ENCODE results near the gene TRIL. TPM values are rescaled to one million over a fixed set of nuclear protein-coding genes. Genes with fewer than 3 reads are reported as not detected.

Gene TRIL
- total RNA-seq, 1 donor from 2014 or later = 15.1 TPM

DNA sequence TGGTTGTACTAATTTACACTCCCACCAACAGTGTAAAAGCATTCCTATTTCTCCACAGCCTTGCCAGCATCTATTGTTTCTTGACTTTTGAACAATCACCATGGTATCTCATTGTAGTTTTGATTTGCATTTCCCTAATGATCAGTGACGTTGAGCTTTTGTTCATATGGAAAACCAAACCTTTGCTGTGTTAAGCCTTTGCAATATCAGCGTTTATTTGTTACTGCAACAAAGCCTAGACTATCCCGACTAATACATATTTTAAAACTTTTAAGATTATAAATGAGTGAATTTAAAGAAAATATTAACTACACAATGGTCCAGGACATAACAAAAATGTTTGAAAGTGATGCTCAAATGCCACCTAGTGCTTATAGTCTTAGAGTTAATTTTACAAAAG lies 26.6 kb downstream of the TRIL start:
- no peak overlapping the region for H3K9ac ChIP-seq (ENCODE audit: low read depth in 1 of 3, low read length in 3 of 3)
- H3K27me3 ChIP-seq (ENCODE audit: control insufficient read depth in 3 of 3, insufficient read depth in 3 of 3, low read length in 3 of 3) = peaks cover 0 to 9% (median 0%) of the 10 kb centered on the region in 3 donors
- H3K9me3 ChIP-seq (ENCODE audit: control insufficient read depth in 3 of 3, low read length in 3 of 3) = no peaks in the 10 kb centered on the region
- no peak overlapping the region for H3K4me3 ChIP-seq (ENCODE audit: low read length in 3 of 3)
- H3K36me3 ChIP-seq (ENCODE audit: control insufficient read depth in 3 of 3, insufficient read depth in 3 of 3, low read length in 3 of 3) = no peaks in the 10 kb centered on the region
- H3K4me1 ChIP-seq (ENCODE audit: control insufficient read depth in 3 of 3, insufficient read depth in 3 of 3, low read length in 3 of 3) = peaks cover 6 to 11% (median 9%) of the 10 kb centered on the region in 3 donors
- H3K27ac ChIP-seq (ENCODE audit: low read depth, low read length) = no peak overlapping the region

DNA sequence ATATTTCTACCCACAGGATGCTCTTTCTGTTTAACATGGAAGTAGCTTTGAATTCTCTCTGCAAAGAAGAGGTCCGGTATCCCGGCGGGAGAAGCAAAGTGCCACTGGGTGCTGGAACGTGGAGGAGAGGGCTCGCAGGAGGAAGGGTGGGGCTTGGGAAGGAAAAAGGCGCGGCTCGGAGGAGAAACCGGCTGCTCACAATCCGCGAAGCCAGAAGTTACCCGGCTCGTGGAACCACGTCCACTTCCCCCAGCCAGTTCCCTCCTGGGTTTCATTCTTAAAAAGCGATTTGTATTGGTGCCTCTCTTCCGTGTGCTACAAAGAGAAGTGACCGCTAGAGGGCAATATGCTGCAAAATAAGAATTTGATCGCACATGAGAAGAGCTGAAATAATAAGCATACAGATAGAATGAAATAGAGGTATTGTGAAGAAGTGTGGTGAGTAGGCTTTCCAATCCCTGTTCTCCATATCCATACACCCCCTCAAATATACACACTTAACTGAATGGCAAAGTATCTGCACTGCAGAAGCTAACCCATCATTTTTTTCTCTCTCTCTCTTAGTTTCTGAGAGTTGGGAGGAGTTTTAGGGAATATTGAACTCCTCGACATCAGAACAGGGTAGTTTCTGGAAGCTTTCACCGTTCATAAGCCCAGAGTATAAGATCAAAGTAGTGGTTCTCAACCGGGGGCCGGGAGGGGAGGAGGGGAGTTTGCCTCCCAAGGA lies 31.1 kb downstream of the TRIL start:
- H3K9ac ChIP-seq (ENCODE audit: low read depth in 1 of 3, low read length in 3 of 3) = peak overlapping the region in 1 of 3 donors; percentile 71
- H3K27ac ChIP-seq (ENCODE audit: low read depth, low read length) = peak overlapping the region; percentile 6
- H3K27me3 ChIP-seq (ENCODE audit: control insufficient read depth in 3 of 3, insufficient read depth in 3 of 3, low read length in 3 of 3) = peaks cover 0 to 2% (median 0%) of the 10 kb centered on the region in 3 donors
- no peaks in the 10 kb centered on the region for H3K9me3 ChIP-seq (ENCODE audit: control insufficient read depth in 3 of 3, low read length in 3 of 3)
- H3K36me3 ChIP-seq (ENCODE audit: control insufficient read depth in 3 of 3, insufficient read depth in 3 of 3, low read length in 3 of 3) = no peaks in the 10 kb centered on the region
- H3K4me1 ChIP-seq (ENCODE audit: control insufficient read depth in 3 of 3, insufficient read depth in 3 of 3, low read length in 3 of 3) = peaks cover 3 to 10% (median 6%) of the 10 kb centered on the region in 3 donors
- H3K4me3 ChIP-seq (ENCODE audit: low read length in 3 of 3) = peak overlapping the region; percentile 69 to 71 (median 70)

DNA sequence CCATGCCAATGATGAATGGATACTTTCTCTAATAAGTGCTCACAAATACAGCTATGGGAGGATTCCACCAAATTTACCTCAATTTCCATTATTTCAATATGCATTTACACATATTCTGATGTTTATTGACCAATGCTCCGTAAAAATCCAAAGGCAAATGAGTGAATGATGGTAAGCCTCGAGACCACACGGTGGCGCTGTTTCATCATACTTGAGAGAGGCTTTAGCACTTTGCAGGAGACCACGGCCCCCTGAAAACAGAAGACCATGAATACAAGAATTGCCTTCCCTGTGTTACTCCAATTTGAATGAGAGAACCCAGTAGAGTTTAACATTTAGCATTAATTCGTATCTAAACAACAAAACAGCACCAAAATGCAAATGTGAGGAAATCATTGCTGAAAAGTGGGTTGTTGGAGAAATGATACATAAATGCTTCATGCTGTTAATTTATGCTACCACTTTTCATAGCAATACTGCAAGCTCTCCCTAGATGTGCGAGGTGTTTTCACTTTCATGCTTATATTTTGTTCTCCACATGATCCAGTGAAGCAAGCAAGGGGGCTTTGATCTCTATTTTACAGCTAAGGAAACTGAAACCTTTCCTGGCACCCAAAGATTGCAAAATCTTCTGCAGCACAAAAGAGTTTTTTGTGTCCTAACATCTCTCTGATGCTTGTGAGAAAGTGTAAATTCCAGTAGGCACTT lies 35.4 kb downstream of the TRIL start:
- H3K36me3 ChIP-seq (ENCODE audit: control insufficient read depth in 3 of 3, insufficient read depth in 3 of 3, low read length in 3 of 3) = no peaks in the 10 kb centered on the region
- H3K4me3 ChIP-seq (ENCODE audit: low read length in 3 of 3) = no peak overlapping the region
- H3K4me1 ChIP-seq (ENCODE audit: control insufficient read depth in 3 of 3, insufficient read depth in 3 of 3, low read length in 3 of 3) = peaks cover 3 to 12% (median 7%) of the 10 kb centered on the region in 3 donors
- no peaks in the 10 kb centered on the region for H3K27me3 ChIP-seq (ENCODE audit: control insufficient read depth in 3 of 3, insufficient read depth in 3 of 3, low read length in 3 of 3)
- H3K9me3 ChIP-seq (ENCODE audit: control insufficient read depth in 3 of 3, low read length in 3 of 3) = no peaks in the 10 kb centered on the region
- no peak overlapping the region for H3K9ac ChIP-seq (ENCODE audit: low read depth in 1 of 3, low read length in 3 of 3)
- H3K27ac ChIP-seq (ENCODE audit: low read depth, low read length) = no peak overlapping the region

DNA sequence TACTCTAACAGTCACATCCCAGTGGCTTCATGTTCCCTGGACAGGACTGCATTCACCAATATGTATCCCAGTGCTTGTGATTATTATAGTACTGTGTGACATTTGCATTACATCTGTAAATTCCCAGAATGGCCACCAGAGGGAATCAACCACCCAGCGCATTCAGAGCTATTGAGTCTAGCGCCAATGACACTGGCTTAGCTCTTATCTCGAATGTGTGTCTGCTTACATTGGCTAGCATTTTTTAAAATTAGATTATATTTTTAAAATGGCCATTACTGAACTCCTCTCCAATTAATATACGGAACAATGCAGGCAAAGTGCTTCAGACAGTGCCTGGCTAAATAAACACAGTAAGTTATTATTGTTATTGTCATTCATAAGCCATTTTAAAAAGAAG lies 36.3 kb downstream of the TRIL start:
- H3K27ac ChIP-seq (ENCODE audit: low read depth, low read length) = no peak overlapping the region
- peaks cover 3 to 7% (median 7%) of the 10 kb centered on the region in 3 donors for H3K4me1 ChIP-seq (ENCODE audit: control insufficient read depth in 3 of 3, insufficient read depth in 3 of 3, low read length in 3 of 3)
- no peaks in the 10 kb centered on the region for H3K27me3 ChIP-seq (ENCODE audit: control insufficient read depth in 3 of 3, insufficient read depth in 3 of 3, low read length in 3 of 3)
- no peaks in the 10 kb centered on the region for H3K36me3 ChIP-seq (ENCODE audit: control insufficient read depth in 3 of 3, insufficient read depth in 3 of 3, low read length in 3 of 3)
- H3K4me3 ChIP-seq (ENCODE audit: low read length in 3 of 3) = no peak overlapping the region
- no peaks in the 10 kb centered on the region for H3K9me3 ChIP-seq (ENCODE audit: control insufficient read depth in 3 of 3, low read length in 3 of 3)
- H3K9ac ChIP-seq (ENCODE audit: low read depth in 1 of 3, low read length in 3 of 3) = no peak overlapping the region

DNA sequence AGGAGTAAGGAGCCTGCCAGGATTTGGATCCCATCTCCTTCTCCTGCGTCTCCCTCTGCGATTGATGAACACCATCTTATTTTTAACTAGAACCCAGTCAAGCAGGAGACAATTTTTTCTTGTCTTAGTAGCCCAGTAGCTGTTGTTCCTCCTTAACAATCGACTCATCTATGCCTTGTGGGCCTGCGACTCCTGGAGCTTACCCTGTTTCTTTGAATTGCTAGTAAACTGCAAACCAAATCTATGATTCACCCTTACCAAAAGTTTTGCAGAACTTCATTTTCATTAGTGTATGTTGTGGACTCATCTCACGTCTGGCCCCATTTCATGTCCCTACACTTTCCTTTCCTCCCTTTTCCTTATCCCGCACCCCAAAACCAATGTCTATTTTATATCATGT lies 37.7 kb downstream of the TRIL start:
- H3K4me1 ChIP-seq (ENCODE audit: control insufficient read depth in 3 of 3, insufficient read depth in 3 of 3, low read length in 3 of 3) = peaks cover 0 to 7% (median 7%) of the 10 kb centered on the region in 3 donors
- no peak overlapping the region for H3K4me3 ChIP-seq (ENCODE audit: low read length in 3 of 3)
- H3K9ac ChIP-seq (ENCODE audit: low read depth in 1 of 3, low read length in 3 of 3) = no peak overlapping the region
- H3K9me3 ChIP-seq (ENCODE audit: control insufficient read depth in 3 of 3, low read length in 3 of 3) = no peaks in the 10 kb centered on the region
- H3K27ac ChIP-seq (ENCODE audit: low read depth, low read length) = no peak overlapping the region
- H3K36me3 ChIP-seq (ENCODE audit: control insufficient read depth in 3 of 3, insufficient read depth in 3 of 3, low read length in 3 of 3) = no peaks in the 10 kb centered on the region
- no peaks in the 10 kb centered on the region for H3K27me3 ChIP-seq (ENCODE audit: control insufficient read depth in 3 of 3, insufficient read depth in 3 of 3, low read length in 3 of 3)

DNA sequence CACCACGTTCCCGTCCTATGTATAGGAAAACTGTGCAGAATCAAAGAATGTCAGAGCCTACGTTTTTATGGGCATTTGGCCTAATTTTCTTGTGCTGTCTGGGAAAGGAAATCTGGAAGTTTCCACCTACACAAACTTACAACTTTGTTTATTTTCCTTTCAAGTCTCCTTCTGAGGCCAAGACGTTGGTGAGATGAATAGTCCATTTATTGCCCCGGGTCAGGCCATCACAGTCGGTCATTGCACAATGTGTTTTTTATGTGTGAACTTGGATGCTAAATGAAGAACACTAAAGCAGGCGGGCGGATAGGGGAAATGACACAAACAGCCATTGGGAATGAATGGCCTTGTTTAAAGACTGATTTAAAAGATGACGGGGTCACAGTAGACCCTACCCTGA lies 38.6 kb downstream of the TRIL start:
- peaks cover 0 to 7% (median 7%) of the 10 kb centered on the region in 3 donors for H3K4me1 ChIP-seq (ENCODE audit: control insufficient read depth in 3 of 3, insufficient read depth in 3 of 3, low read length in 3 of 3)
- H3K27ac ChIP-seq (ENCODE audit: low read depth, low read length) = no peak overlapping the region
- H3K4me3 ChIP-seq (ENCODE audit: low read length in 3 of 3) = no peak overlapping the region
- H3K36me3 ChIP-seq (ENCODE audit: control insufficient read depth in 3 of 3, insufficient read depth in 3 of 3, low read length in 3 of 3) = no peaks in the 10 kb centered on the region
- H3K9ac ChIP-seq (ENCODE audit: low read depth in 1 of 3, low read length in 3 of 3) = no peak overlapping the region
- H3K9me3 ChIP-seq (ENCODE audit: control insufficient read depth in 3 of 3, low read length in 3 of 3) = no peaks in the 10 kb centered on the region
- no peaks in the 10 kb centered on the region for H3K27me3 ChIP-seq (ENCODE audit: control insufficient read depth in 3 of 3, insufficient read depth in 3 of 3, low read length in 3 of 3)

DNA sequence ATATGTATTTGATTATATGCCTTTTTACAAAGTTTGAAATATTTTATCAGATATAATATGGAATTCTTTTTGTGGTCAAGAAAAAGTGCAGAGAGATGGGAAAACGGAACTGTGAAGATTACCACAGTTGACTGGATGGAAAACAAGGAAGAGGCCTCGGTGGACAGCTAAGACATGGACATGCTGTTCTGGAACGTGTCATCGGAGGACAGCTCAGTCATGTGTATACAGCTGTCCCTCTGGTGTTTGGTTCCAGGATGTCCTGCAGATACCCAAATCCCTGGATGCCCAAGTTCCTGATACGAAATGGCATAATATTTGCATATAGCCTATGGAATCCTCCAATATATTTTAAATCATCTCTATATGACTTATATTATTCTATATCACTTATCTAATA lies 49.4 kb downstream of the TRIL start:
- H3K9ac ChIP-seq (ENCODE audit: low read depth in 1 of 3, low read length in 3 of 3) = no peak overlapping the region
- H3K27me3 ChIP-seq (ENCODE audit: control insufficient read depth in 3 of 3, insufficient read depth in 3 of 3, low read length in 3 of 3) = no peaks in the 10 kb centered on the region
- no peaks in the 10 kb centered on the region for H3K36me3 ChIP-seq (ENCODE audit: control insufficient read depth in 3 of 3, insufficient read depth in 3 of 3, low read length in 3 of 3)
- peaks cover 0 to under 1% (median 0%) of the 10 kb centered on the region in 3 donors for H3K4me1 ChIP-seq (ENCODE audit: control insufficient read depth in 3 of 3, insufficient read depth in 3 of 3, low read length in 3 of 3)
- no peak overlapping the region for H3K4me3 ChIP-seq (ENCODE audit: low read length in 3 of 3)
- H3K27ac ChIP-seq (ENCODE audit: low read depth, low read length) = no peak overlapping the region
- peaks cover 0 to 7% (median 2%) of the 10 kb centered on the region in 3 donors for H3K9me3 ChIP-seq (ENCODE audit: control insufficient read depth in 3 of 3, low read length in 3 of 3)

DNA sequence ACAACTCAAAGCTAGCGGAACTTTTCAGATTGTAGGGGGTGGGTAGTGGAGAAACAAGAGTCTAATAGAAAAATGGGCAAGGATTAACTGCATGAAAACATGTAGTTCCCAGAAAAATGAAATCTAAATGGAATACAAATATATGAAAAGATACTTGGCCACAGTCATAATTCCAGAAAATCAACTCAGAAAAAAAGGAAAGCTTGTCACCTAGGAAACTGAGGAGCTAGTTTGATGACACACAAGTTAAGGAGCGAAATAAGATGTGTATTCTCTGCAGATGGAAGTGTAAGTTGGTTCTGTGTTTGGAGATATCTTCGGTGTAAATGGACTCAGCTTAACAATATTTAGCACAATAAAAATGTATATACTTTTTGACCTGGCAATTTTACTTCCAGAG lies 52.7 kb downstream of the TRIL start:
- Histone ChIP-seq H3K36me3 (ENCODE audit: control insufficient read depth in 3 of 3, insufficient read depth in 3 of 3, low read length in 3 of 3) (no peaks in the 10 kb centered on the region), H3K9me3 (ENCODE audit: control insufficient read depth in 3 of 3, low read length in 3 of 3) (no peaks in the 10 kb centered on the region), H3K4me1 (ENCODE audit: control insufficient read depth in 3 of 3, insufficient read depth in 3 of 3, low read length in 3 of 3) (peaks cover 0 to 2% (median 0%) of the 10 kb centered on the region in 3 donors), H3K27me3 (ENCODE audit: control insufficient read depth in 3 of 3, insufficient read depth in 3 of 3, low read length in 3 of 3) (no peaks in the 10 kb centered on the region), H3K4me3 (ENCODE audit: low read length in 3 of 3) (no peak overlapping the region), H3K27ac (ENCODE audit: low read depth, low read length) (no peak overlapping the region), H3K9ac (ENCODE audit: low read depth in 1 of 3, low read length in 3 of 3) (no peak overlapping the region)

DNA sequence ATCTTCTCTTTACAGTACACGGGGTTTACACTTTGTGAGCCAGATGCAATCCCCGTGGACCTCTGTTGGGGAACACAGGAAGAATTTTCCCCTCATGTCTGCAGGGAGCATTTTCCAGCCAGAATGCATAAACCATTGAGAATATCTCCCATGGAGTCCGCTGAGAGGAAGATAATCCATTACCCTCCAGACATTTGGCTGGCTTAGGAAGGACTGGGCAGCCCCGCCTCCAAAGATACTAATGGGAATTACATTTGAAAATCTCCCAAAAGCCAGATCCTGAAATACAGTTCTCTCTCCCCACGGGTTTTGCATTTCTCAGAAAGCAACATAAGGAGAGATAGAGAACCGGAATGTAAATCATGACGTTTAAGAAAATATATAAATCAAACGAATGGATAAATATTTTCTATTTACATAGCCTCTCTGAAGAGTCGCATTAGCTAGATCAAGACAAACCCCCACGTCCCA lies 53.5 kb downstream of the TRIL start:
- no peaks in the 10 kb centered on the region for H3K36me3 ChIP-seq (ENCODE audit: control insufficient read depth in 3 of 3, insufficient read depth in 3 of 3, low read length in 3 of 3)
- H3K4me3 ChIP-seq (ENCODE audit: low read length in 3 of 3) = peak overlapping the region in 2 of 3 donors; percentile 34 to 46
- no peaks in the 10 kb centered on the region for H3K9me3 ChIP-seq (ENCODE audit: control insufficient read depth in 3 of 3, low read length in 3 of 3)
- no peak overlapping the region for H3K9ac ChIP-seq (ENCODE audit: low read depth in 1 of 3, low read length in 3 of 3)
- no peak overlapping the region for H3K27ac ChIP-seq (ENCODE audit: low read depth, low read length)
- H3K27me3 ChIP-seq (ENCODE audit: control insufficient read depth in 3 of 3, insufficient read depth in 3 of 3, low read length in 3 of 3) = no peaks in the 10 kb centered on the region
- H3K4me1 ChIP-seq (ENCODE audit: control insufficient read depth in 3 of 3, insufficient read depth in 3 of 3, low read length in 3 of 3) = peaks cover 0 to 2% (median 0%) of the 10 kb centered on the region in 3 donors
